IPS DF 4.7 (cell line): ENCODE measurements around the gene TCEAL2.
"Not testable (repeated sequence)": the region's sequence is repeated elsewhere in the genome, so short reads cannot be mapped to it uniquely, and the experiment has no call there.

ENCODE experiments used
- DNase-seq: peaks from one replicate; pipeline ENCODE4 v3.0.0-alpha.2; 2013; ENCODE audit warnings: low spot score; ENCODE audit errors: extremely low read depth

TCEAL2 gene

GRCh38 chrX:102125436-102125835 is at the start of gene TCEAL2:
TCEAL2 (plus strand) TSS chrX:102125679; CDS start chrX:102126831, 1,152 bp downstream.
- DNase-seq = not testable (repeated sequence)

- no peak for DNase-seq
Measured at GRCh38 chrX:102077426-102077825, 48.1 kb upstream of the TCEAL2 start.

- no peak for DNase-seq
Measured at GRCh38 chrX:102085706-102086105, 39.8 kb upstream of the TCEAL2 start.

DNA sequence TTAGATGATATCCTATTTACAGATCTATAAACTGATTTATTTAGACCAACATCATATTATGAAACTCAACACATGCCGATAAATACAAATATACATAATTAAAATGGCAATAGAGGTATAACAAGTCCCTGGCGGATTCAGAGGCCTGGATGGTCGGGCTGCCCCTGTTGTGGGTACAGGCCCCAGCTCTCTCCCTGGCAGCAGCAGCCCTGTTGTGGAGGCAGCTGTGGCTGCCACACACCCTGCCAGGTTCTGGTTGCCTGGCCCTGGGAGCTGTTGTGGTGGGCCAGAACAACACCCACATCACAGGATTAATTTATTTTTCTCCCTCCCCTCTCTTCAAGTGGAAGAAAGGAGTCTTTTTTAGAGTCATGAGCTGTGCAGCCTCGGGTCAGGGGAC is 12.1 kb upstream of the TCEAL2 start:
- no peak for DNase-seq

DNA sequence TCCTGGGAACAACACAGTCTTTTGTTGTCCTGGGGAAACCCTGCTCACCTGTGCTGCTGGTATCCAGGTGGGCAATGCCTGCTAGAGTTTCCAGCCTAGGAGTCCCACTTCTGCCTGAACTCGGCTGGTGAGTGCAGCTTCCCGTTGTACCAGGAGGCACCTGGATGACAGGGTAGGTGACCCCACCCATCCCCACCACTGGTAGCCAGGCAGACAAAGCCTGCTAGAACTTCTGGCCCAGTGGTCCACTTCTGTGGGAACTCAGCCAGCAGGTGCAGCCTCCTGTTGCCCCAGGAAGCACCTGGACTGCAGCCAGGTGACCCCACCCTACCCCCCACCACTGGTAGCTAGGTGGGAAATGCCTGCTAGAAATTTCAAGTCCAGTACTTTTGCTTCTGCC is 9.7 kb upstream of the TCEAL2 start:
- no peak for DNase-seq

DNA sequence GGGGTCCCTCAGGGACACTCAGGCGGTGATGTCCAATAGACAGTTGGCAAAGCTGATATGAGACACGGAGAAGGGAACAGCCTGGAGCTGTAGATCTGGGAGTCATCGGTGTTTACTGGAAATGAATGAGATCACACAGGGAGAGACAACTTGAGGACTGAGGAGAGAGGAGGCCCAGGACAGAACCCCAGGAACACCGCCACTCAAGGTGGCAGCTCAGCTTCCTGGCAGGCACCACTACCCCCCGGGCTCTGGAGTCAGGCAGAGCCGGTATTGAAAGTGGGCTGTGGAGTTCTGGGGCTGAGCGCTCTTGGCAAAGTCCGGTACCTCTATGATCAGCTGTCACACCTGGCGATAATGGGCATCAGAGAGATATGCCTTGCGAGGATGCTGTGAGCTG is 465 bp upstream of the TCEAL2 start:
- DNase-seq = not testable (repeated sequence)

GRCh38 chrX:102126080-102126818 is 770 bp downstream of the TCEAL2 start:
- DNase-seq = not testable (repeated sequence)

DNA sequence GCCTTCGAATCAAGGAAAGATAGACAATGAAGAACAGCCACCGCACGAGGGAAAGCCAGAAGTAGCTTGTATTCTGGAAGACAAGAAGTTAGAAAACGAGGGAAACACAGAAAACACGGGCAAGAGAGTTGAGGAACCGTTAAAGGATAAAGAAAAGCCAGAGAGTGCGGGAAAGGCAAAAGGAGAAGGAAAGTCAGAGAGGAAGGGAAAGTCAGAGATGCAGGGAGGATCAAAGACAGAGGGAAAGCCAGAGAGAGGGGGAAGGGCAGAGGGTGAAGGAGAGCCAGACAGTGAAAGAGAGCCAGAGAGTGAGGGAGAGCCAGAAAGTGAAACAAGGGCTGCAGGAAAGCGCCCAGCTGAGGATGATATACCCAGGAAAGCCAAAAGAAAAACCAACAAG is 1.4 kb downstream of the TCEAL2 start:
- no peak for DNase-seq

- DNase-seq = no peak
Measured at GRCh38 chrX:102129473-102129872, 4.0 kb downstream of the TCEAL2 start.

GRCh38 chrX:102138064-102138463 is 12.6 kb downstream of the TCEAL2 start:
- no peak for DNase-seq

- DNase-seq = not testable (repeated sequence)
Measured at GRCh38 chrX:102140876-102141275, 15.4 kb downstream of the TCEAL2 start.

- not testable (repeated sequence) for DNase-seq
Measured at GRCh38 chrX:102141631-102142030, 16.2 kb downstream of the TCEAL2 start.

DNA sequence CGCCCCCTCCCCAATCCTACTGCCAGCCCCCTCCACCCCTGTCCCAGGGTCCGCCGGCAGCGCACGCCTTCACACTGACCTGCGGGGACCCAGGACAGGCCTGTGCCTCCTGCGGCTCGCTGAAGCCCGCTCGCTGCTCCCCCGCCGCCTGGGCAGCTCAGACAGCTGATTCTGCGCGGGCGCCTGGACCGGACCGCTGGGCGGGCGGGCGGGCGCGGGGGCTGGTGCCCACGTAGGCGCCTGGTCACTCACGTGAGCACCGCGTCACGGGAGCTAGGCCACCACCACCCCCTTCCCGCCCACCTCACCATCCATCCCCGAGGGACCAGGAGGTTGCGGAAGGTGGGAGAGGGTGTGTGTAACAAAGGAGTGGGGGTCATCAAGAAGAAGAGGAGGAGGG is 16.8 kb downstream of the TCEAL2 start, which contains the start of gene TCEAL6:
TSS of gene TCEAL6 (minus strand) at position 208 of the 400 bp plus-strand sequence.
- DNase-seq = not testable (repeated sequence)

DNA sequence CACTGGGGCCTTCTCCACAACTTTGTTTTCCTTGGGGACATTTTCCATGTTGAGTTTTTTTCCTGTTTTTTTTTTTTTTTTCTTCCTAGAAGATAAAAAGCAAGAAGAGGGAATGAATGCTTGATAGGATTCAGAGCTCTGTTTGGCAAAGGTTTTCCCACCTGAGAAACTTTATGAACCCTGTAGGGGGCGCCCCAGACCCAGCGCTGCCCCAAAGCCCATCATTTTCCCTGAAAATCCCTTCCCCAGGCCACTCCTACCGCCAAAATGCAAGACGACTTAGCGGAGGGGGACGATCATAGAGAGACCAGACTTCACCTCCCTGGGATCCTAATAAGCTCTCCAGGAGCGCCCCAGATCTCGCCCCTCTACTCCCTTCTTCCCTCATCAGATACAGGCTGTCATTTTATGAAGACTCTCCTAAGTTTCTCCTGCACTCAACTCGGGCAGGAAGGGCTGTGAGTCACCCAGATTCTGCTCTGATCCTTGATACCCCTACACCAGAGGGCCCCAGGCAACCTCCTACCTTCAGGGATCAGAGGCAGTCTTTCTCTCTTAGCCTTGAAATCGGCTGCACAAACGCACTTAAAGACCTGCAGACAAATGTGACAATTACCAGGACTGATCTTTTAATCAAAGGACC is 28.9 kb downstream of the TCEAL2 start:
- no peak for DNase-seq

DNA sequence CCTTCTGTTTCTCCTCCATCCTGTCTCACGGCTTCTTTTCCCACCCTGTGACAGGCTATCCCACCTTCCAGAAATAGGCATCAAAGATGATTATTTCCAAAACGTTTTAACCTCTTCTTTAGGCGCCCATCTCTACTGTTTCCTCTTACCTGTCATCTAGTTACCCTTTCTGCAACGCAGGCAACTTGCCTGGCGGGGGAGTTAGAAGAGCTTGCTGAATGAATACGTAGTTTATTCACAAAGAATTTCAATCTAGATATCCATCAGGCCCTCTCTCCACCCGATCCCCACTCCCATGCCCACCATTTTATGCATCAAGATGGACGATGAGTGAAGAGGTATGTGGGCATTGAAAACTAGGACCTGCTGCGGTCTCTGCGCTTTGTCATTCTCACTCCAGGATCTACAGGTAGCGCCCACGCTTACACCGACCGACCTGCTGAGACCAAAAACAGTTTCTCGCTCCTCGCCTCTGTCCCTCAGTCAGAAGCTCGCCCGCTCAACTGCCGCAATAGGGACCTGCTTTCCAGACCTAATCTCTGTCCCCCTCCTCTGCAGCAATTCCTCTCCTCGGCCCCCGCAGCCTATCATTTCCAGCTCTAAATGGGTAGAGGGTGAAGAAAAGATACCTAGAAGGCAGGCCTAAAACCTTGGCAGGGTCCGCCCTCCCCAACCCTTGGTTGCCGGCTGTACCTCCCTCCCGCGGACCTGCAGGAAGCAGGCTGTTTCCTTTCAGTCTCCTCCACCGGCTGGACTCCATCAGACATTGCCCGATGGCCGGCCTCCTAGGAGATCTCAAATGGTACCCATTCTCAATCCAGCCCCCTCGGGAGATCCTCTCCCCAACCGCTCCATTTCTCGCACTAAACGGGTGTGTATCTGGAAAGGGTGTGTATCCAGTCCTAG is 29.7 kb downstream of the TCEAL2 start:
- DNase-seq = no peak

GRCh38 chrX:102155806-102156179 is 30.3 kb downstream of the TCEAL2 start, which contains the start of gene BEX5:
BEX5 (minus strand) TSS chrX:102155977; CDS start chrX:102154265, 1,712 bp downstream.
- peak; percentile 46 for DNase-seq
